Liver (tissue), 9 donors: ENCODE measurements around the gene ADGRV1. TPM values are rescaled to one million over a fixed set of nuclear protein-coding genes. Genes with fewer than 3 reads are reported as not detected.
"Not testable (repeated sequence)": the region's sequence is repeated elsewhere in the genome, so short reads cannot be mapped to it uniquely, and the experiment has no call there.

Experiments
- DNase-seq: peaks from one replicate; pipeline ENCODE4 v3.0.0-alpha.2; 2017; ENCODE audit warnings: low spot score
- H3K27ac ChIP-seq, 2 donors: one replicate each; pipeline ENCODE4 v1.7.0; 2013; ENCODE audit warnings: inconsistent platforms in 2 of 2, low read length in 2 of 2, control low read depth in 1 of 2, low read depth in 1 of 2, mild to moderate bottlenecking in 1 of 2
- H3K27me3 ChIP-seq, 4 donors: one replicate each; pipeline versions ENCODE4 v1.6.1 to v1.7.0; 2013; ENCODE audit warnings: low read length in 3 of 4, inconsistent platforms in 1 of 4, mild to moderate bottlenecking in 1 of 4, moderate library complexity in 1 of 4; ENCODE audit not compliant: control insufficient read depth in 4 of 4, insufficient read depth in 4 of 4
- H3K36me3 ChIP-seq, 4 donors: one replicate each; pipeline versions ENCODE4 v1.6.1 to v1.7.0; 2013; ENCODE audit warnings: low read length in 3 of 4, mild to moderate bottlenecking in 3 of 4, low read depth in 1 of 4, moderate library complexity in 1 of 4; ENCODE audit not compliant: control insufficient read depth in 4 of 4, insufficient read depth in 3 of 4
- H3K4me1 ChIP-seq, 4 donors: one replicate each; pipeline versions ENCODE4 v1.6.1 to v1.7.0; 2013; ENCODE audit warnings: low read length in 3 of 4, mild to moderate bottlenecking in 3 of 4, moderate library complexity in 1 of 4; ENCODE audit not compliant: control insufficient read depth in 4 of 4, insufficient read depth in 4 of 4
- H3K4me3 ChIP-seq, 3 donors: one replicate each; pipeline versions ENCODE4 v1.6.1 to v1.7.0; 2013; ENCODE audit warnings: low read length in 3 of 3, control low read depth in 1 of 3, low read depth in 1 of 3, mild to moderate bottlenecking in 1 of 3
- H3K9ac ChIP-seq, 2 donors: one replicate each; pipeline ENCODE4 v1.7.0; 2013; ENCODE audit warnings: low read length in 2 of 2, mild to moderate bottlenecking in 2 of 2, moderate library complexity in 2 of 2, control low read depth in 1 of 2, low read depth in 1 of 2
- H3K9me3 ChIP-seq, 4 donors: one replicate each; pipeline versions ENCODE4 v1.6.1 to v1.7.0; 2013; ENCODE audit warnings: low read length in 3 of 4; ENCODE audit not compliant: control insufficient read depth in 4 of 4
- ATF3 ChIP-seq: IDR thresholded peaks from 2 replicates; pipeline ENCODE4 v1.6.1; 2016; ENCODE audit warnings: antibody characterized with exemption
- FOXA1 ChIP-seq: IDR thresholded peaks from 2 replicates; pipeline ENCODE4 v1.6.1; 2016; ENCODE audit warnings: antibody characterized with exemption
- FOXA2 ChIP-seq: IDR thresholded peaks from 2 replicates; pipeline ENCODE4 v1.6.1; 2016; ENCODE audit warnings: antibody characterized with exemption
- JUND ChIP-seq, 2 donors: IDR thresholded peaks; 2 replicates each; pipeline ENCODE4 v1.6.1; 2016; ENCODE audit warnings: antibody characterized with exemption in 2 of 2
- NR2F2 ChIP-seq: IDR thresholded peaks from 2 replicates; pipeline ENCODE4 v1.6.1; 2016; ENCODE audit warnings: antibody characterized with exemption
- SP1 ChIP-seq: IDR thresholded peaks from 2 replicates; pipeline ENCODE4 v1.6.1; 2018; ENCODE audit warnings: antibody characterized with exemption, mild to moderate bottlenecking
- TAF1 ChIP-seq: conservative IDR thresholded peaks from 2 replicates; pipeline ENCODE4 v1.6.1; 2016; ENCODE audit warnings: antibody characterized with exemption, mild to moderate bottlenecking
- ZBTB33 ChIP-seq: IDR thresholded peaks from 2 replicates; pipeline ENCODE4 v1.6.1; 2016; ENCODE audit warnings: antibody characterized with exemption
- WGBS: extraction: QIAGEN DNeasy Blood & Tissue Kit; methylation state at CpG from one replicate; pipeline ENCODE4 v1.1.7; 2013; 5-methylcytosine and 5-hydroxymethylcytosine counted together
- polyA plus RNA-seq, 2 donors: library from polyadenylated mRNA; stranded (reverse) in 1 of 2; unstranded in 1 of 2; fragments of 200-250 nt in 1 of 2; fragments of >200 nt in 1 of 2; fragmentation: Nextera tagmentation in 1 of 2; extraction: Ambion mirVana in 1 of 2; gene quantifications; one replicate each; pipeline versions ENCODE4 v1.2.1 to v1.2.3, GENCODE V29; 2013 to 2015
- total RNA-seq, 2 donors: library from RNA; depleted of rRNA; stranded (reverse); fragments of >200 nt; gene quantifications; one replicate each; pipeline ENCODE4 v1.2.3, GENCODE V29; 2014
- TF ChIP-seq, protein P1 (sequence below): fragments of 150-350 bp; IDR thresholded peaks from 2 replicates; pipeline ENCODE4 v1.5.1; 2017; ENCODE audit warnings: improper control_type of control experiment, low read depth, low read length; ENCODE audit not compliant: missing input control
- TF ChIP-seq, protein P2 (sequence below): IDR thresholded peaks from 2 replicates; pipeline ENCODE4 v1.6.1; 2016; ENCODE audit warnings: antibody characterized with exemption, mild to moderate bottlenecking
- donor health status: healthy.
- donor health status: healthy.
- donor health status: healthy.
- donor health status: healthy.
- donor health status: healthy.

Gene ADGRV1
- total and polyA plus RNA-seq, 4 donors = 5.1 to 15.5 (median 9.6) TPM

- not testable (repeated sequence) for DNase-seq, H3K4me3 ChIP-seq, H3K4me1 ChIP-seq, H3K9ac ChIP-seq, H3K27me3 ChIP-seq, H3K36me3 ChIP-seq, H3K9me3 ChIP-seq, H3K27ac ChIP-seq
- 95% methylated on average over 8 of the region's 8 CpGs for WGBS
Measured at GRCh38 chr5:91052411-91052810, 493.8 kb downstream of the ADGRV1 start.

DNA sequence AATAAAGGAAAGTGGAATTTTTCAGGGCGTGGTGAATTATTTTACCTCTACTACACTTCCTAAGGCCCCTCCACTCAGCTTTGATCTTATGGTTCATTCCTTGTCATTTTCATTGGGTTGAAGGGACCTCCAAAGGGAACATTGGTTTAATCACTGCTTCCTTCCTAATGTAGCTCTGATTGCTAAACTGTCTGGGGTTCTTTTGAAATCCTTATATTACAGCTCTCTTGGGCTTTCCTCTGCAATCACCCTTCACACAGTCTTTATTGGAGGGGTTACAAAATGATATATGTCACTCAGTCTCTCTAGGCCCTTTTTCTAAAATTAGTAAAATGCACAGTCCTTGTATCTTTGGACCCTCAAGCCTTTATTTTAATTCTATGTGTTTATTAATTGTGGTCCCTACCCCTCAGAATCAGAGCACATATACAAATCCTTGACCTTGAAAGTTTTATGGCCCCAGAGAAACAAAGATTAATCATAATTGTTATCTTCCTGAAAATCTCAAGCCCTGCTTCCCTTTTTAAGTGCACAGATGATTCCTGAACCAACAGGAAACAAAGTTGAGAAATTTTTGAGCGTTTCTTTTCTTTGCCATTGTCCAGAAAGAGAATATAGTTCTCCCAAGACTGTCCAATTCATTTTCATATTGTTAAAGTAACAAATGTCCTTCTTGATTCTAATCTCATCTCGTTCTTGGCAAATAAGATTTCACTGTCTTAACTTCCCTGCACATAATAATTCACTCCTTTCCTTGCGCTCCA lies 494.6 kb downstream of the ADGRV1 start:
- TF ChIP-seq TAF1 = no peak
- TF ChIP-seq, protein P1, sequence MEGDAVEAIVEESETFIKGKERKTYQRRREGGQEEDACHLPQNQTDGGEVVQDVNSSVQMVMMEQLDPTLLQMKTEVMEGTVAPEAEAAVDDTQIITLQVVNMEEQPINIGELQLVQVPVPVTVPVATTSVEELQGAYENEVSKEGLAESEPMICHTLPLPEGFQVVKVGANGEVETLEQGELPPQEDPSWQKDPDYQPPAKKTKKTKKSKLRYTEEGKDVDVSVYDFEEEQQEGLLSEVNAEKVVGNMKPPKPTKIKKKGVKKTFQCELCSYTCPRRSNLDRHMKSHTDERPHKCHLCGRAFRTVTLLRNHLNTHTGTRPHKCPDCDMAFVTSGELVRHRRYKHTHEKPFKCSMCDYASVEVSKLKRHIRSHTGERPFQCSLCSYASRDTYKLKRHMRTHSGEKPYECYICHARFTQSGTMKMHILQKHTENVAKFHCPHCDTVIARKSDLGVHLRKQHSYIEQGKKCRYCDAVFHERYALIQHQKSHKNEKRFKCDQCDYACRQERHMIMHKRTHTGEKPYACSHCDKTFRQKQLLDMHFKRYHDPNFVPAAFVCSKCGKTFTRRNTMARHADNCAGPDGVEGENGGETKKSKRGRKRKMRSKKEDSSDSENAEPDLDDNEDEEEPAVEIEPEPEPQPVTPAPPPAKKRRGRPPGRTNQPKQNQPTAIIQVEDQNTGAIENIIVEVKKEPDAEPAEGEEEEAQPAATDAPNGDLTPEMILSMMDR = no peak
- no peak for TF ChIP-seq FOXA1
- no peak for TF ChIP-seq SP1
- TF ChIP-seq ATF3 = no peak
- TF ChIP-seq NR2F2 = no peak
- Histone ChIP-seq H3K9ac (no peak overlapping the region), H3K27ac (no peak overlapping the region), H3K36me3 (no peaks in the 10 kb centered on the region), H3K4me3 (no peak overlapping the region), H3K27me3 (no peaks in the 10 kb centered on the region), H3K4me1 (peaks cover 0 to 5% (median 1%) of the 10 kb centered on the region in 4 donors), H3K9me3 (no peaks in the 10 kb centered on the region)
- DNase-seq = no peak
- WGBS = 77% methylated on average over 4 of the region's 4 CpGs

GRCh38 chr5:91053741-91054025 lies 495.1 kb downstream of the ADGRV1 start:
- H3K4me1 ChIP-seq = no peaks in the 10 kb centered on the region
- H3K4me3 ChIP-seq = no peak overlapping the region
- H3K36me3 ChIP-seq = no peaks in the 10 kb centered on the region
- H3K27ac ChIP-seq = no peak overlapping the region
- no peak for DNase-seq
- H3K9me3 ChIP-seq = no peaks in the 10 kb centered on the region
- no peaks in the 10 kb centered on the region for H3K27me3 ChIP-seq
- no peak overlapping the region for H3K9ac ChIP-seq
- WGBS = 95% methylated on average over 1 of the region's 1 CpG
- TF ChIP-seq JUND (IDR thresholded peaks at IDR 0.05) (no peak), SP1 (no peak), TAF1 (no peak), FOXA1 (no peak), ZBTB33 (no peak), FOXA2 (no peak)
- TF ChIP-seq, protein P2, sequence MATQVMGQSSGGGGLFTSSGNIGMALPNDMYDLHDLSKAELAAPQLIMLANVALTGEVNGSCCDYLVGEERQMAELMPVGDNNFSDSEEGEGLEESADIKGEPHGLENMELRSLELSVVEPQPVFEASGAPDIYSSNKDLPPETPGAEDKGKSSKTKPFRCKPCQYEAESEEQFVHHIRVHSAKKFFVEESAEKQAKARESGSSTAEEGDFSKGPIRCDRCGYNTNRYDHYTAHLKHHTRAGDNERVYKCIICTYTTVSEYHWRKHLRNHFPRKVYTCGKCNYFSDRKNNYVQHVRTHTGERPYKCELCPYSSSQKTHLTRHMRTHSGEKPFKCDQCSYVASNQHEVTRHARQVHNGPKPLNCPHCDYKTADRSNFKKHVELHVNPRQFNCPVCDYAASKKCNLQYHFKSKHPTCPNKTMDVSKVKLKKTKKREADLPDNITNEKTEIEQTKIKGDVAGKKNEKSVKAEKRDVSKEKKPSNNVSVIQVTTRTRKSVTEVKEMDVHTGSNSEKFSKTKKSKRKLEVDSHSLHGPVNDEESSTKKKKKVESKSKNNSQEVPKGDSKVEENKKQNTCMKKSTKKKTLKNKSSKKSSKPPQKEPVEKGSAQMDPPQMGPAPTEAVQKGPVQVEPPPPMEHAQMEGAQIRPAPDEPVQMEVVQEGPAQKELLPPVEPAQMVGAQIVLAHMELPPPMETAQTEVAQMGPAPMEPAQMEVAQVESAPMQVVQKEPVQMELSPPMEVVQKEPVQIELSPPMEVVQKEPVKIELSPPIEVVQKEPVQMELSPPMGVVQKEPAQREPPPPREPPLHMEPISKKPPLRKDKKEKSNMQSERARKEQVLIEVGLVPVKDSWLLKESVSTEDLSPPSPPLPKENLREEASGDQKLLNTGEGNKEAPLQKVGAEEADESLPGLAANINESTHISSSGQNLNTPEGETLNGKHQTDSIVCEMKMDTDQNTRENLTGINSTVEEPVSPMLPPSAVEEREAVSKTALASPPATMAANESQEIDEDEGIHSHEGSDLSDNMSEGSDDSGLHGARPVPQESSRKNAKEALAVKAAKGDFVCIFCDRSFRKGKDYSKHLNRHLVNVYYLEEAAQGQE = no peak
